H1 (cell line): Measurements from ENCODE around the gene PM20D1. TPM values are rescaled to one million over a fixed set of nuclear protein-coding genes. Genes with fewer than 3 reads are reported as not detected.

ENCODE experiments used
- CBX5 ChIP-seq: fragments of 300-800, 300-1000 bp; sonication (generic); IDR thresholded peaks from 2 replicates; pipeline ENCODE4 v1.7.1; 2016; ENCODE audit warnings: antibody characterized with exemption, low read length, low read depth
- CEBPB ChIP-seq: IDR thresholded peaks from 2 replicates; pipeline ENCODE4 v1.6.1; 2012; ENCODE audit warnings: low read depth, low read length
- CHD2 ChIP-seq: IDR thresholded peaks from 2 replicates; pipeline ENCODE4 v1.6.1; 2012; ENCODE audit warnings: low read length, improper control_type of control experiment
- NANOG ChIP-seq: IDR thresholded peaks from 2 replicates; pipeline ENCODE4 v1.6.1; 2011; ENCODE audit warnings: low read length, low read depth, mild to moderate bottlenecking, inconsistent platforms; ENCODE audit not compliant: insufficient read depth, poor library complexity, severe bottlenecking
- RNF2 ChIP-seq: fragments of 200-900, 300-1000 bp; sonication (generic); IDR thresholded peaks from 2 replicates; pipeline ENCODE4 v1.7.1; 2016; ENCODE audit warnings: borderline replicate concordance, low read depth, mild to moderate bottlenecking, antibody characterized with exemption, low read length; ENCODE audit not compliant: poor library complexity, severe bottlenecking; ENCODE audit errors: missing control alignments
- SRF ChIP-seq: IDR thresholded peaks from 2 replicates; pipeline ENCODE4 v1.6.1; 2011; ENCODE audit warnings: mild to moderate bottlenecking, low read depth, low read length, moderate library complexity
- TEAD4 ChIP-seq: IDR thresholded peaks from 2 replicates; pipeline ENCODE4 v1.6.1; 2012; ENCODE audit warnings: low read depth, low read length, inconsistent platforms, mixed read lengths
- polyA plus RNA-seq, 7 experiments: library from polyadenylated mRNA; depleted of rRNA in 3 of 7; stranded (reverse) in 5 of 7; unstranded in 2 of 7; fragments of >200 nt in 5 of 7; fragments of 200-250 nt in 2 of 7; gene quantifications; 1 replicate in 5 of 7; 2 replicates in 1 of 7; 4 replicates in 1 of 7; pipeline versions ENCODE4 v1.2.1 to v1.2.3, GENCODE V29; 2011 to 2013; ENCODE audit warnings: missing spikeins in 2 of 7, mixed read lengths in 2 of 7
- total RNA-seq: library from RNA; stranded (reverse); fragmentation: NEBNext Ultra II Directional; extraction: Animal tissue kit (Norgen Biotek cat#: 25700); gene quantifications from 2 replicates; pipeline ENCODE4 v1.2.1, GENCODE V29; 2021

The PM20D1 gene
- total and polyA plus RNA-seq, 2 of the 8 experiments (the other 6 are each of a cell fraction or from before 2014, with no cell fraction given): 0.05 TPM; not detected in 1

DNA sequence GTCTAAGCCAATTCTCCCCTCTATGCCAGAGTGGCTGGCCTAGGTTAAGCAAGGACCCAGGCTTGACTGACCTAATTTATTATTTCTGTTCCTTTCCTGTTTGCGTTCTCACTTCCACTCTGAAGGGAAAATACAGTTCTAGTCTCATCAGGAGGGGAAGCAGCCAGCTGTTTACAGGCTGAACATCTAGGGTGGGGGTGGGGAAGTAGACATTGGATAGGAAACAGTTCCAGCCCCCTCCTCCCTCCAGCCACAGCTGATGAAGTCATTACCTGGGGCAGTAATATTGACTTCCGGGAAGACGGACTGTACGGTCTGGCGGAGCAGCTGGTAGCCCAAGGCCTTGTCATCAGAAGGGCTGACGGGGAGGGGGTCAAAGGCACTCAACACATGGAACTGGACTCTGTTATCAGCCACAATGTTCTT lies 17.6 kb downstream of the PM20D1 start (continued):
- TF ChIP-seq CEBPB (no peak), RNF2 (no peak), CBX5 (no peak), NANOG (no peak), TEAD4 (no peak), CHD2 (no peak), SRF (no peak)
